Measurements from ENCODE around the gene TUBA4A.

Gene TUBA4A

DNA sequence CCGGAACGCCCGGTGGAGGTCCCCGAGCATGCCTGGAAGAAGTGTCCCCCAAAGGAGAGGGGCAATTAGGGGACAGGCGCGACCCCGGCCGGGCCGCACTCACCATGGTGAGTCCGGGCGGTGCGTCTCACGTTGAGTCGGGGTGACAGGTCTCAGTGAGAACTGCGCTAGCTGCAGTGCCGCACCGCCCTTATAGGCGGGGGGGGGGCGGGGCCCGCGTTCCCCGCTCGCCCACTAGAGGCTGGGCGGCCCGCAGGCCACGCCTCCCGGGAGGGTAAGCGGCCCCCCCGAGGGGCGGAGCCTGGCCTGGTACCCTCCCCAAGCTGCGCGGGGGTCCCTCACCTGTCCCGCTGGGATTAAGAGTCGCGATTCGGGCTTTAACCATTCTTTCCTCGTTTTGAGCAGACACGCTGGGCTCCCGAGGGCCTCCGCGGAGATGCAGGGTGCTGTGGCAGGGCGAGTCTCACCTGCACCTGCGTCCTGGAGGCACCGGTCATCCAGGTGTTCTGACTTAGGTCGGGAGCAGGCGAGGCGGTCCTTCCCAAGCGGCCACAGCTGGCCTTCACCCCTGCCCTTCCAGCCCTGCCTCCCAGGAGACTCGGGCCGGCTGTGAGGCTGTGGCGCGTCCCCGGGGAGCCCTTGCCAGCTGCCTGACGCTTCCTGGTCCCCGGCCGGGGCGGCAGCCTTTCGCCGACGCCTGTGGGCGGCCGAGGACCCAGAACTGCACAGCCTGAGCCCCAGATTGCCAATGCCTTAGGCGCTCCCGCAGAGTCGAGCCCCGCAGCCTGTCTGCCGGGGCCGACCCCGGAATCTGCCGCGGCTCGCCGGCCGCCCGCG, at the start of gene TUBA4A:
TUBA4A (minus strand) TSS at position 166 of the 837 bp plus-strand sequence; CDS start at position 106, 60 bp downstream.
- peak within 1 kb of the TSS; percentile 87 for H3K4me3 Mint-ChIP-seq
- H3K27ac Mint-ChIP-seq = peak within 1 kb of the TSS; percentile 97
- H3K27me3 Mint-ChIP-seq = no peaks in the 10 kb centered on the region
- peaks cover 16% of the 10 kb centered on the region for H3K36me3 Mint-ChIP-seq
- H3K9me3 Mint-ChIP-seq = no peaks in the 10 kb centered on the region
- H3K4me1 Mint-ChIP-seq = peaks cover 47% of the 10 kb centered on the region

DNA sequence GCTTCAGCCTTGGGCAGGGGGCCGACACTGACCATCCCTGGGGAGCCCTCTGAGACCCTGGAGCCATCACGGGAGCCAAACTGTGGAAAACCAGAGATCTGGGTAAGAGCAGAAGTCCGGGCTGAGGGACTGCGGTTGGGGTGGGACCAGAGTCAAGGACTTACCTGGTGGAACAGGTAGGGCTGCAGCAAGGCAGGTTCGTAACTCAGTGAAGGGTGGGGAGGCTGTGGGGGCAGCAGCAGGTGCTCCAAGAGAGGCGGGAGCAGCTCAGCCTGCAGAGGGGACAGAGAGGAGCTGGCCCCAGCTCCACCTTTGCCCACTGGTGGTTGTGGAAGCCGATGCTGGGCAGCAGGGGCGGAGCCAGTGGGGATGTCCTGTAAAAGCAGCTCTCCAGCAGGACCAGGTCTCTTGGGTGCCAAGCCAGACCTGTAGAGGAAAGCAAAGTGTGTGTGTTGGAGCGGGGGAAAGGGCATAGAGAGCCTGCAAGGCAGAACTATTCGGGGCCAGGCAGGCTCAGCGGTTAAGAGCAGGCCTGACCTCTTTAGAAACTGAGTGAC, 48.8 kb upstream of the TUBA4A start:
- Mint-ChIP-seq H3K9me3 (no peaks in the 10 kb centered on the region), H3K27me3 (peaks cover 17% of the 10 kb centered on the region), H3K4me1 (peaks cover 3% of the 10 kb centered on the region), H3K4me3 (no peak overlapping the region), H3K36me3 (no peaks in the 10 kb centered on the region), H3K27ac (no peak overlapping the region)

DNA sequence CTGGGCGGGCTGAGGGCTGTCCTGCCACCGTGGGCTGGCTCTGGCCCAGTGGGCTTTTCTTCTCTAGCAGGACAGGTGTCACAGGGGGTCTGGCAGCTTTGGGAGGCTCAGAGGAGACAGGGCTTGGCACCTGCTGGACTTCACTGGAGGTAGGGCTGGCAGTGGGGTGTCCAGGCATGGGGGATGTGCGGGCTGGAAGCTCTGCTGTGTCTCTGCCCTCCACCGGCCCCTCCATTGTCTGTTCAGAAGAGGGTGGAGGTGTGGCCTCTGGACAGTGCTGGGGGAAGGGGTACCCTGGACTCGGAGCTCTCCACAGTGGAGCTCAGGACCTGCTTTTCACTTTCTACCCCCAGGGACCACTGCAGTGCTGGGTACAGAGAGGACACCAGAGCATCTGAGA, 46.3 kb upstream of the TUBA4A start:
- no peaks in the 10 kb centered on the region for H3K9me3 Mint-ChIP-seq
- peaks cover 22% of the 10 kb centered on the region for H3K4me1 Mint-ChIP-seq
- H3K36me3 Mint-ChIP-seq = no peaks in the 10 kb centered on the region
- no peak overlapping the region for H3K4me3 Mint-ChIP-seq
- peaks cover 6% of the 10 kb centered on the region for H3K27me3 Mint-ChIP-seq
- H3K27ac Mint-ChIP-seq = no peak overlapping the region

DNA sequence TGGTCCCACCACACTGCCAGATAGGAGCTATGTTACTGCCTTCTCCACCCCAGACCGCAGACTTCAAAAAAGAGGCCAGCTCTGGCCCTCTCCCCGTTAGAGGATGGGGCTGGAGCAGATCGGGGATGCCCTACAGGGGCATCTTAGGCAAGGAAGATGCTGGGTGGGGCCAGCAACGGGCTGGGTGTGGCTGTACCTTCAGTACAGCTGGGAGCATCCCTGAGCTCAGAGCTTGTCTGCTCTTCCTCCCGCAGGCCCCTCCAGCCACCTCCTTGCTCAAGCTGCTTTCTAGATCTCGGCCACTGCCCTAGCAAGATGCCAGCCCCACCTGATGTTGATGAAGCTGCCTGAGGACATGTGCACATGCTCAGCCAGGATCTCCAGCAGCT, 45.6 kb upstream of the TUBA4A start:
- Mint-ChIP-seq H3K4me3 (no peak overlapping the region), H3K36me3 (no peaks in the 10 kb centered on the region), H3K4me1 (peaks cover 24% of the 10 kb centered on the region), H3K27ac (no peak overlapping the region), H3K9me3 (no peaks in the 10 kb centered on the region), H3K27me3 (peaks cover 6% of the 10 kb centered on the region)

DNA sequence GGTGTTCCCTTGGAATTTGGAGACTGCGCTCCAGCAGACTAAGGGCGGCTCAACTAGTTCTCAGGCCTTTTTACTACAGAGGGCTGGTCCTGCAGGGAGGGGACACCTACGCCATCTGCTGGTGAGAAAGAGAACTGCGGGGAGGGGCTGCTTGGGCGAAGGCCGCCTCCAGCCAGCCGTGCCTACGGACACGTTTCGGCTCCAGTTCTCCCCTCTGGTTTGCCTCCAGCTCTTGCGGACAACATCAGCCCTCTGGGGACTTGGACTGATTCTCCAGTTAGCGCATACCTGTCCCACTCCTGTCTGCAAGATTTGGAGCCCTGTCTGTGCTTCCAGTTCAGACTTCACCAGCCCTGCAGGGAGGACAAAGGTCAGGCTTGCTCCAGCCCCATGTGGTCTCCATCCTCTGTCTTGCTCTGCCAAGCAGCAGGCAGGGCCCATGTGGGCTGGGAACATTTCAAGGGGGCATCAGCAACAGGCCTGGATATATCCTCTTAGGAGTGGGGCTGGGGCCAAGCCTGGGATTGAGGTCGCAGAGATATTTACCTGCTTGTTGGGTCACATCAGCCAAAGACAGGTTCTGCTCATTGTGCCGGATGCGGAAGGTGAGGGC, 45.1 kb upstream of the TUBA4A start:
- no peaks in the 10 kb centered on the region for H3K9me3 Mint-ChIP-seq
- no peaks in the 10 kb centered on the region for H3K36me3 Mint-ChIP-seq
- H3K4me3 Mint-ChIP-seq = no peak overlapping the region
- H3K4me1 Mint-ChIP-seq = peaks cover 29% of the 10 kb centered on the region
- peaks cover 6% of the 10 kb centered on the region for H3K27me3 Mint-ChIP-seq
- H3K27ac Mint-ChIP-seq = no peak overlapping the region

DNA sequence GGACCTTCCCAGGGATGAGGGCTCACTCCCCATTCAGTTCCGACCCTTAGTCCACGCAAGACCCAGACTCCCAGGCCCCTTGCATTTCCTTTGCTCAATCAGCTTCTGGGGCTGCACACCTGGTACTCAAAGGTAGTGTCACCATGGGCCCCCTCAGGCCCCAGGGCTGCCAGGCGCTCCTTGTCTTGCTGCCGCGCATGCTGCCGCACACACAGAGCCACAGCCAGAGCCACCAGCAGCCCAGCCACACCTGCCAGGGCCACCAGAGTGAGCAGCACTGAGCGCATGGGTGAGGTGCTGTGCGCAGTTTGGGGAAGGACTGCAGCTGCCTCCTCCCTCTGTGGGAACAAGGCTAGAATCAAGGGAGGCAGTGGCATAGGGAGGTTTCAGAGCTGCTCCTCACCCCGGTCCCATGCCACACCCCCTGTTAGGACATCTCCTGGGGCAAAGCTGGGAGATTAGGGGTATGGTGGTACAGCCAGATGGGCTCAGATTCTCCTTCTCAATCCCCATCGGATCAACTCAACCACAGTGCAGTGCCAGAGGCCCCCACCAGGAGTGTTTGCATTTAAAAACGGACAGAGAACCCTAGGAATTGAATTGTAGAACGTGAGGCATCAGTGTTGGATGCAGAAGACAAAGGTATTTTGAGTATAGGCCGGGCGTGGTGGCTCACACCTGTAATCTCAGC, 44.2 kb upstream of the TUBA4A start:
- Mint-ChIP-seq H3K9me3 (no peaks in the 10 kb centered on the region), H3K4me1 (peaks cover 30% of the 10 kb centered on the region), H3K27ac (peak overlapping the region; percentile 12), H3K4me3 (no peak overlapping the region), H3K36me3 (no peaks in the 10 kb centered on the region), H3K27me3 (peaks cover 4% of the 10 kb centered on the region)

DNA sequence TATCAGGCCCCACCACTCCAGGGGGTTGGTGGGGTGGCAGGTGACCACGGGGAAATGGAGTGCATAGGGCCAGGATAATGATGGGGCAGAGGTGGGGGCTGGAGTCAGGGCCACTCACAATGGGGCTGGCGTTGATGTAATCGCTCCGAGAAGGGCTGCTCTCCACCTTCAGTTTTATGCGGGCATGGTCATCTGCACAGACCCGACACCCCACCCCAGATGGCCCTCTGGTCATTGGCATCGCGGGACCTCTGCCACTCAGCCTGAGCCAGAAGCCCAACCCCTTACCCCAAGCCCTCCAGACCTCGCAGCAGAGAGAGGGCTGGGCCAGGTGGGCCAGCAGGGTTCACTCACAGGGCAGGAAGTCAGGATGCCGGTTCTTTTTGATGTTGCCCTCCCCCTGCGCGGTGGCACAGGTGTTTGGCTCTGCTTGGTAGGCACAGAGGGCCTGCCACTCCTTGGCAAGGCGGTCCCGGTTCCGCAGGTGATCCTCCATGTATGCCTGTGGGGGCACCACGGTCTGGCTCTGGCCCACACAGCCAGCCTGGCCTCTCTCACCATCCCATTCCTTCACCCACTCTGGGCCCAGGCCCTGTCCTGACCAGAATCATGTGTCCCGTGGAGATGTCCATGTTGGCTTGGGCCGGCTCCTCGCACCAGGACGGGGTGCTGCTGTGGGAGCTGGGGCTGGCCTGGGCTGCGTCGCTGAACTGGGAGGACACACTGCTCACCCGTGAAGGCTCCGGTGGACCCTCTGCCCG, 43.1 kb upstream of the TUBA4A start:
- Mint-ChIP-seq H3K27me3 (peaks cover 3% of the 10 kb centered on the region), H3K9me3 (no peaks in the 10 kb centered on the region), H3K36me3 (no peaks in the 10 kb centered on the region), H3K27ac (no peak overlapping the region), H3K4me1 (peaks cover 30% of the 10 kb centered on the region), H3K4me3 (no peak overlapping the region)

DNA sequence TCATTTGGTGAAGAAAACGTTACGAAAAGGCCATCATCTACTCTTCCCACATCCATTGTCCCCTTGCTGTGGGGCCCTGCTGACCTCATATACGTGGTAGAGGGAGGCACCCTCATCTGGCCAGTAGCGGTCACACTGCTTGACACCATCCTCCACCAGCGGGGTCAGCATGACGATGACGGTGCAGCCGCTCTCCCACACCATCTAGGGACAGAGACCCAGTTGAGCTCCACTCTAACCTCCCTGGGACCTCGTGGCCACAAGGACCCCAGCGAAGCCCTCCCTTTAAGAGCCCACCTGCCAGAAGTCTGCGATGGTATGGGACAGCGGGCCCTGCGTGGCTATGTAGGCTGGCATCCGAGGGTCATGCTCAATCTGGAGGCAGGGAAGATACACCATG, 42.4 kb upstream of the TUBA4A start:
- no peaks in the 10 kb centered on the region for H3K36me3 Mint-ChIP-seq
- H3K9me3 Mint-ChIP-seq = no peaks in the 10 kb centered on the region
- H3K4me1 Mint-ChIP-seq = peaks cover 30% of the 10 kb centered on the region
- peak overlapping the region; percentile 7 for H3K4me3 Mint-ChIP-seq
- H3K27me3 Mint-ChIP-seq = peaks cover 3% of the 10 kb centered on the region
- H3K27ac Mint-ChIP-seq = no peak overlapping the region

DNA sequence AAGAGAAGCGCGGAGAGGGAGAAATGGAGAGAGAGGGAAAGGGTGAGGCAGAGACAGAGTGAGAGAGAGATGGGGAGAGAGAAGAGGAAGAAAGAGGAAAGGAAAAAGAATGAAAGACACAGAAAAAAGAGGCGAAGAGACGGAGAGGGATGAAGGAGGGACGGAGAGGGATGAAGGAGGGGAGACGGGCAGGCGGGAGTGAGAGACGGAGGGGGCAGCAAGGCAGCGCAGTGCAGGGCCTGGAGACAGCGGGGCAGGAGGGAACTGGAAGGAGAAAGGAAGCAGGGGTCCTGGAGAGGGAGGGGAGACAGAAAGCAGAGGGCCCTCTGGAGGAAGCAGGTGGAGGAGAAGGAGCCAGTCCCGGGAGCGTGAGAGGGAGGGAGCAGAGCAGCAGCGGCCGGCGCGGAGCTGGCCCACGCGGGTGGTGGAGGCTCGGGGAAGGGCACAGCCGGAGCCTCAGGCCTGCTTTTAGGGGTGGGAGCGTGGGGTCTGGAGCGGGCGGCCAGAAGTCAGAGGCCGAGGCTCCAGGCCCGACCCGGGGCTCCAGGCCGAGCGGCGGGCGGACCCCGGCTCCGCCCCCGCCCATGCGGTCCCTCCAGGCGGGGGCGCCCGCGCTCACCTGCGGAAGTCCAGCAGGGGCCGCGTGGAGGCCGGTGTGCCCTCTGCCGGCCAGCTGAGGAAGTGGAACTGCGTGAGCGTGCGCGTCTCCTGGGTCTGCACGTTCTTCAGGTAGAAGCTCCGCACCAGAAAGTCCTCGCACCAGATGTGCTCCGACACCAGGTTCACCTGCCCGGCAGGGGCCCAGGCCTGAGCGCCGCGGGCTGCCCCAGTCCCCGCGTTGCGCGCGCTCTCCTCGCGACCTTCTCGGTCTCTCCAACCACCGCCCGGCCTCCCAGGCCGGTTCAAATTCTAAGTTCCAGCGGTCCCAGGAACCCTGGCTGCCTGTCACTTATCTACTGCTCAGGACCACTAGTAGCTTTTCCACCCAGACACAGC, 40.9 kb upstream of the TUBA4A start:
- Mint-ChIP-seq H3K4me1 (peaks cover 30% of the 10 kb centered on the region), H3K27me3 (no peaks in the 10 kb centered on the region), H3K4me3 (peak overlapping the region; percentile 86), H3K36me3 (no peaks in the 10 kb centered on the region), H3K9me3 (no peaks in the 10 kb centered on the region), H3K27ac (peak overlapping the region; percentile 96)

DNA sequence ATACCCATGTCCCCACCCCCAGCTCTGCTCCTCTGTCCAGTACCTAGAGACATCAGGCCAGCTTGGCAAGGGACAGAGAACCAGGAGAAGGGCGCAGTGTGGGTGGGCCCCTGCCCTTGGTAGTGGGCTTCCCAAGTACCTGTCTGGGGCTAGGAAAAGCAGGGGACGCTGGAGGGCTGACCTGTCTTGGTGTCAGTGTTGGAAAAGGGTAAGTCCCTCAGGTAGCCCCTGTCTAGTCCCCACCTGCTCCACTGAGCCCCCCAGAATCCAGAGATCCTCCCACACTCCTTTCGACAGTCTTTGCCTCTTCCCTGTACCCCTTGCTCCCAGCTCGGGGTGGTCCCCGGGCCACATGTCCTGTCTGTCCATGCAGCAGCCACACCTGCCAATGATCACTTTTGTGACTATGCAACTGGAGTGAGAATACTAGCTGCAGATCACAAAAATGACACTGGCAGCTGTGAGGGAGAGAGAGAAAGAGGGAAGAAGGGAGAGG, 40.1 kb upstream of the TUBA4A start:
- Mint-ChIP-seq H3K27ac (peak overlapping the region; percentile 96), H3K27me3 (no peaks in the 10 kb centered on the region), H3K4me1 (peaks cover 30% of the 10 kb centered on the region), H3K4me3 (peak overlapping the region; percentile 86), H3K36me3 (no peaks in the 10 kb centered on the region), H3K9me3 (no peaks in the 10 kb centered on the region)

DNA sequence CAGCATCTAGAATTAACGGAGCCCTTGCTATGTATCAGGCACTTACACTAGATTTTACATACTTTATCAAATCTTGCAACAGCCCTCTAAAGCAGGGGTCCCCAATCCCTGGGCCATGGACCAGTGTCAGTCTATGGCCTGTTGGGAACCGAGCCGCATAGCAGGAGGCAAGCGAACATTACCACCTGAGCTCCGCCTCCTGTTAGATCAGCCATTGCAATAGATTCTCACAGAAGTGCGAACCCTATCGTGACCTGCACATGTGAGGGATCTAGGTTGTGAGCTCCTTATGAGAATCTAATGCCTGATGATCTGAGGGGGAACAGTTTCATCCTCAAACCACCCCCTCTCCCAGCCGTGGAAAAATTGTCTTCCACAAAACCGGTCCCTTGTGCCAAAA, 38.9 kb upstream of the TUBA4A start:
- H3K4me3 Mint-ChIP-seq = no peak overlapping the region
- H3K4me1 Mint-ChIP-seq = peaks cover 27% of the 10 kb centered on the region
- no peak overlapping the region for H3K27ac Mint-ChIP-seq
- H3K36me3 Mint-ChIP-seq = no peaks in the 10 kb centered on the region
- no peaks in the 10 kb centered on the region for H3K27me3 Mint-ChIP-seq
- no peaks in the 10 kb centered on the region for H3K9me3 Mint-ChIP-seq

DNA sequence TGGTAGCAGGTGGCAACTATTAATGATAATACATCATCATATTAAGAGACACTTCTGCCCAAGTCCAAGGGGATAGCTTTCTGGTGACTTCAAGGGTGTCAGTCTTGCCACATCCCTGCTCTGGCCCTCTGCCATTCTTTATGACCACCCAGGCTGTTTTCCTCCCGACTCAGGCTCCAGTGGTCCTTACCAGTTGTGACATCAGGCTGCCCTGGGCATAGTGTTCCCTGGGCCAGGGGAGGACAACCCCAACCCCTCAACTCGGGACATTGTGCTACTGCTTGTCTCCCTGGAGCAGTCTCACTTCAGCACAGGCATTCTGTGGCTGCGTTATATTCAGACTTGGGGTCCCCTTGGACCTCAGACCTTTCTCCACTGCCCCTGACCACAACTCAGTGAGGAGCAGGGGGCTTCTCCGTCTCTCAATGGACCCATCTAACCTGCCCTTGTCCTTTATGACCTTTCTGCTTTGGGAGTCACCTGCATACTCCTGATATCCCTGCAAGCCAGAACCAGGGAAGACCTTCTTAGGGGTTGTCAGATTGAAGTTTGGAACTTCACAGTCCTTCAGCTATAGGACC, 38.3 kb upstream of the TUBA4A start:
- H3K27ac Mint-ChIP-seq = no peak overlapping the region
- peaks cover 24% of the 10 kb centered on the region for H3K4me1 Mint-ChIP-seq
- no peaks in the 10 kb centered on the region for H3K27me3 Mint-ChIP-seq
- no peaks in the 10 kb centered on the region for H3K36me3 Mint-ChIP-seq
- H3K9me3 Mint-ChIP-seq = no peaks in the 10 kb centered on the region
- no peak overlapping the region for H3K4me3 Mint-ChIP-seq

DNA sequence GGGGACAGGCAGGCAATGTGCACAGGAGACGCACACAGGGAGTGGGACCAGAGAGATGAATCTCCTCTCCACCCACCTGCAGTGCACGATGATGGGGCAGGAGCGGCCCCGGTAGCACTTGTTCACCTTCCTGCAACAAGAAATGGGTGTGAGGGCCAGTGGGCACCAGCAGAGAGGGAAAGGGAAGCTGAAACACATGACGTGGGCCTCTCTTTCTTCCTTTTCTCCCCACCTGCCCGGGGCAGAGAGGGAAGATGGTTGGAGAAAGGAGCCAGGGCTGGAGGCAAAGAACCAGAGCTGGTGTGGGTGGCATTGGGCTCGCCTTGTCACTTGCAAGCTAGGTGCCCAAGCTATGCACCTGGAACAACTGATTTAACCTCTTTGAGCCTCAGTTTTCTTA, 37.7 kb upstream of the TUBA4A start:
- H3K27ac Mint-ChIP-seq = no peak overlapping the region
- H3K4me3 Mint-ChIP-seq = no peak overlapping the region
- H3K9me3 Mint-ChIP-seq = no peaks in the 10 kb centered on the region
- H3K36me3 Mint-ChIP-seq = no peaks in the 10 kb centered on the region
- H3K27me3 Mint-ChIP-seq = no peaks in the 10 kb centered on the region
- peaks cover 19% of the 10 kb centered on the region for H3K4me1 Mint-ChIP-seq

All from activated naive CD4-positive, alpha-beta T cell treated with anti-CD3 and anti-CD28 coated beads, Interleukin-2, amount 50 U/mL, for 24 hours (primary cell).